ENCODE data around the gene EPN1. TPM values are rescaled to one million over a fixed set of nuclear protein-coding genes. Genes with fewer than 3 reads are reported as not detected.

The EPN1 gene
- total RNA-seq, 1 donor from 2014 or later: 87.6 TPM

Other genes starting within 250 kb of the EPN1 start
- 9.0 TPM for gene SHISA7, start 231.9 kb upstream of the EPN1 start, total RNA-seq
- 35.7 TPM for gene ISOC2, start 213.6 kb upstream of the EPN1 start, total RNA-seq
- gene C19orf85, start 210.5 kb upstream of the EPN1 start, total RNA-seq: not detected
- 9.0 TPM for gene ZNF628, start 198.6 kb upstream of the EPN1 start, total RNA-seq
- 11.5 TPM for gene NAT14, start 190.0 kb upstream of the EPN1 start, total RNA-seq
- 13.5 TPM for gene SSC5D, start 186.8 kb upstream of the EPN1 start, total RNA-seq
- not detected for gene SBK2, start 138.1 kb upstream of the EPN1 start, total RNA-seq
- gene SBK3, start 129.7 kb upstream of the EPN1 start, total RNA-seq: 0.53 TPM
- 14.3 TPM for gene ZNF579, start 94.4 kb upstream of the EPN1 start, total RNA-seq
- gene FIZ1, start 75.7 kb upstream of the EPN1 start, total RNA-seq: 11.7 TPM
- 18.9 TPM for gene ZNF524, start 74.9 kb upstream of the EPN1 start, total RNA-seq
- 15.9 TPM for gene ZNF865, start 69.6 kb upstream of the EPN1 start, total RNA-seq
- 4.0 TPM for gene ZNF784, start 50.7 kb upstream of the EPN1 start, total RNA-seq
- 42.2 TPM for gene ZNF580, start 34.2 kb upstream of the EPN1 start, total RNA-seq
- gene ZNF581, start 31.6 kb upstream of the EPN1 start, total RNA-seq: 17.2 TPM
- gene CCDC106, start 27.0 kb upstream of the EPN1 start, total RNA-seq: 14.0 TPM
- 127 TPM for gene U2AF2, start 20.2 kb upstream of the EPN1 start, total RNA-seq
- gene NLRP9, start 63.2 kb downstream of the EPN1 start, total RNA-seq: not detected
- not detected for gene RFPL4A, start 83.9 kb downstream of the EPN1 start, total RNA-seq
- not detected for gene RFPL4AL1, start 93.9 kb downstream of the EPN1 start, total RNA-seq
- gene NLRP11, start 156.8 kb downstream of the EPN1 start, total RNA-seq: not detected
- not detected for gene NLRP4, start 161.3 kb downstream of the EPN1 start, total RNA-seq

Measured in sciatic nerve (tissue), 1 donor.